MG63 (cell line): ENCODE measurements around the gene NMD3. TPM values are rescaled to one million over a fixed set of nuclear protein-coding genes. Genes with fewer than 3 reads are reported as not detected.
"Not testable (repeated sequence)": the region's sequence is repeated elsewhere in the genome, so short reads cannot be mapped to it uniquely, and the experiment has no call there.

Source experiments
- DNase-seq: peaks from one replicate; pipeline ENCODE4 v3.0.0-alpha.2; 2020
- H3K27me3 ChIP-seq: fragments of 250-450 bp; sonication (Bioruptor Pico); 2 replicates; pipeline ENCODE4 v1.5.1; 2020; ENCODE audit warnings: mild to moderate bottlenecking, moderate library complexity
- H3K36me3 ChIP-seq: fragments of 250-450 bp; sonication (Bioruptor Pico); 2 replicates; pipeline ENCODE4 v1.5.1; 2020; ENCODE audit warnings: mild to moderate bottlenecking, moderate library complexity
- H3K4me3 ChIP-seq: fragments of 250-450 bp; sonication (Bioruptor Pico); 2 replicates; pipeline ENCODE4 v1.5.1; 2020; ENCODE audit warnings: mild to moderate bottlenecking, moderate library complexity
- H3K9me3 ChIP-seq: fragments of 250-450 bp; sonication (Bioruptor Pico); 2 replicates; pipeline ENCODE4 v1.5.1; 2020; ENCODE audit warnings: mild to moderate bottlenecking, moderate library complexity
- total RNA-seq: library from RNA; depleted of rRNA; stranded (reverse); fragments of >200 nt; shearing (Covaris generic); gene quantifications from 2 replicates; pipeline ENCODE4 v1.2.3, GENCODE V29; 2014; ENCODE audit warnings: low replicate concordance; rRNA removed

The NMD3 gene
- total RNA-seq, result 52.0 and 72.4 TPM in 2 replicates

- Histone ChIP-seq H3K36me3 (peaks cover 31% of the 10 kb centered on the region), H3K4me3 (peak within 1 kb of the TSS; percentile 91), H3K27me3 (no peaks in the 10 kb centered on the region), H3K9me3 (no peaks in the 10 kb centered on the region)
- peak; percentile 96 for DNase-seq
These were observed at the start of gene NMD3 for GRCh38 chr3:161220850-161221753. Gene NMD3 (plus strand): TSS chr3:161221311. CDS start chr3:161222014, 703 bp downstream.

DNA sequence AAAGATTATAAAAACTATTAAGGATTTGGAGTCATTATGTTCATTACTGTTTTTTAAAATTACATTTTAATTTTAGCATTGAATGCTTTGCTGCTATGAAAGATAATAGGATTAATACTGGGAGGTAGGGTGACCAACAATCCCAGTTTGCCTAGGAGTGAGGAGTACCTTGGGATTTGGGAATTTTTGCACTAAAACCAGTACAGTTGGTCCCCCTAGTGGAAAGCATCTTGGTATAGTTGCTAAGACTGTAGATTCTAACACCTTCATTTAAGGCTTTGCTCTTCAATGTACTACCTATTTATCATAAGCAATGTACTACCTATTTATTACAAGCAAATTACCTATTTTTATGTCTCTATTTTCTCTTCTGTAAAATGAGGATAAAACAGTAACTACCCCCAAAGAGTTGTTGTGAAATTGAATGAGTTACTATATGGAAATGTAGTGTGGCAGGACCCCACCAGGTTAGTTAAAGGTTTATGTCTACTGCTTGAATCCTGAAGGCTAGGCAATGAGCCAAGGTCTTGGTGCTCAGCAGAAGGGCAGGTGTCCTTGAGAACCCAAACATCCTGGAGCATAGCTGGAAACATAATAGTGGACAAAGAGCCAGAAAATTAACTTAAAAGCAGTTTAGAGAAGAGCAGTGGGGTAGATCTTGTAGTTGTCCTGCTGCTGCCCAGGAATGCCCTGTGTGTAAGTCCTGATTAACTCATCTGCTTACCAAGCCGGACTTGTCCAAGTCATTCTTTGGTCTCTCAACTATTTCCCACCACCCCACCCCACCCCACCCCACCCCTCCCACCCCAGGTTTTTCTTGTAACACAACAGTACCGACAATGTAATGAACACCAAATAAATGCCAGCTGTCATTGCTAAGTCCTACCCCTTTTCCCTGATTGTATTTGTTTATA is 49.2 kb upstream of the NMD3 start:
- DNase-seq, result no peak

DNA sequence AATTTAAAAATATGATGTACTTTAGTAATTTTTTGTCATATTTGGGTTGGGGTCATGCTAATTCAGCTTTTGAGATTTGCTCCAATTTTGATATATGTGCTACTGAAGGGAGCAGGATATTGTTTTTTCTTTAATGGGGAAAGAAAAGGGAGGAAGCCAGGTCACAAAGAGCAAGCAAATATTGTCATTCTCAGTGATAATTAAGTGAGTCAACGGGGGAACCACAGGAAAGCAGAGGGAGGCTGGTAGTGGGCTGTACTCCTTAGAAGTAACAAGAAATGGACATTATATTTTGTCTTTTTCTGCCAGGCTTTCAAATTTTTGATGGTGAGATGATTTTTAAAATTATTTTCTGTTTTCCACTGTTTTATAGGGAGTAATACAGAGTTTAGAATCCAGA is 45.6 kb upstream of the NMD3 start:
- Histone ChIP-seq H3K36me3 (no peaks in the 10 kb centered on the region), H3K4me3 (no peak overlapping the region), H3K9me3 (no peaks in the 10 kb centered on the region), H3K27me3 (no peaks in the 10 kb centered on the region)
- DNase-seq, result no peak

More for the DNA sequence above, 49.2 kb upstream of the NMD3 start:
- no peak overlapping the region for H3K4me3 ChIP-seq
- no peaks in the 10 kb centered on the region for H3K27me3 ChIP-seq
- 0 out of 2 replicates have a peak, but pooled peaks cover 2% of the 10 kb centered on the region for H3K9me3 ChIP-seq
- no peaks in the 10 kb centered on the region for H3K36me3 ChIP-seq

DNA sequence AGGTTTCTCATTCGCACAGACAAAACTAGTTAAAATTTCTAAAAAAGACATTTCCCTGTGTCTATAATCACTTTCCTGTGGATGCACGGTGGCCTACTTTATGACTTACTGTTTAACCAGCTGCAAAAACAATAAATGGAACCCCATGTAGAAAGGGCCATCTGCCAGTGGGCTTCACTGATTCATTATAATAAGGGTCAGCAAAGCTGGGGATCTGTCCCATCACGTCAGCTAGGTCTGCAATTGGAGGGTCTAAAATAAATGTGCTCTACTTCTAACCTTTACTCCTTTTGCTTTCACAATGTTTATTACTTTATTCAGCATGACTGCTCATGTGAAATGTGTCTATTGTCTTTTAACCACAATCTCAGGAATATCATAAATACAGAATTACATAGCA is 43.1 kb upstream of the NMD3 start:
- DNase-seq, result peak; percentile 55
- H3K4me3 ChIP-seq, result no peak overlapping the region
- H3K27me3 ChIP-seq, result no peaks in the 10 kb centered on the region
- no peaks in the 10 kb centered on the region for H3K9me3 ChIP-seq
- no peaks in the 10 kb centered on the region for H3K36me3 ChIP-seq

GRCh38 chr3:161181371-161181770 is 39.7 kb upstream of the NMD3 start:
- not testable (repeated sequence) for H3K4me3 ChIP-seq, H3K27me3 ChIP-seq, H3K36me3 ChIP-seq, H3K9me3 ChIP-seq
- DNase-seq, result peak; percentile 53

DNA sequence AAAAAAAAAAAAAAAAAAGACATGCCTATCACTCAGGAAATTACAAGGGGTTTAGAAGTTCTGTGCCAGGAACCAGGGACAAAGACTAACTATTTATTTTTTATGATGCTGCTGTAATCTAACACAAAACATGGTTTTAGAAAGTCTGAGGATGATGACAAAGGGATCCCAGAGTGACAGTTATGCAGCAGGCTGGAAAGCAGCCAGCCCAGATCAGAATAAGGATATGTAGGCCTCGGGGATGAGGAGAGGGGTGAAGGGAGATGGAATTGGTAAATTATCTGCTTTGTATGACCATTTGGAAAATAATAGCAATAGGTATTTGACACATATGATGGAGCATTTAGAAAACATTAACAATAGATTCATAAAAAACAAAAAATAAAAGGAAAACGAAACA is 34.1 kb upstream of the NMD3 start:
- no peak for DNase-seq
- no peaks in the 10 kb centered on the region; the same call in 1 of the 2 replicates for H3K9me3 ChIP-seq
- H3K4me3 ChIP-seq, result no peak overlapping the region

DNA sequence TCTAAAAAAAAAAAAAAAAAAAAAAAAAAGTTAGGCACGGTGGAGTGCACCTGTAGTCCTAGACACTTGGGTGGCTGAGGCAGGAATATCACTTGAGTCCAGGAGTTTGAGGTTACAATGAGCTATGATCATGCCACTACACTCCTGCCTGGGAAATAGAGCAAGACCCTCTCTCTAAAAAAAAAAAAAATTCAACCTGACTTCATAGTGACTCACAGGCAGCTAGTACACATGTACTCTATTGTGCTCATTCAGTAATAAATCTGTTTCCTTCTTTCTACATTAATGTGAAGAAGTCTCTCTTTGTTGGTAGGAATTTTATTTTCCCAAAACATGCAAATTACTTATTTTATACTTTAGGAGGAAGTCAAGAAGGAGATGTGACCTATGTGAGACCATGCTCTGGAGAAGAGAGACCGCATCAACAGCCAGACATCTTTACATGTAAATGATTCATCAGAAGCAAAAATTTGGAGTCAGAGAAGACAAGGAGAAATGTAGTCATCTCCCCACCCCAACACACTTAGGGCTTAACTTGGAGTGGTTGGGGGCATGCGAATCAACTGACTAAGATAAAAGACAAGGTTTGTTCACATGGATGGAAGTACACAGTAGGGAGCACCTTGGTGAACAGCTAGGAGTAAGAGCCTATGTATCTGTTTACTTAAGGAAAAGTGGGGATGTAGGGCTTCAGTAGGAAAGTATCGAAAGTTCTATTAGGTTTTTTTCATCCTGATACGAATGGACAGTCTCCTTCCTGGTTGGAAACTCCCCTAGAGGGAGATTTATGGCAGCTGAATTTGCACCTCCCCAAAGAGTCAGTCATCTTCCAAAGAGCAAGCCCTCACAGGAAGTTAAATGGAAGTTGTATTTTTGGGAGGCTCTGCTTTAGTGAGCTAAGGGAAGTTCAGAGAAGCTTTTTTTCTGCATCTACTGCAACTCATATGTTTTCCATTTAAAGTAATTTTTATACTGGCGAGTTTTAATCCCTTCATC is 23.0 kb upstream of the NMD3 start:
- Histone ChIP-seq H3K36me3 (no peaks in the 10 kb centered on the region), H3K9me3 (no peaks in the 10 kb centered on the region), H3K27me3 (no peaks in the 10 kb centered on the region), H3K4me3 (no peak overlapping the region)
- no peak for DNase-seq

More for the DNA sequence above, 34.1 kb upstream of the NMD3 start:
- Histone ChIP-seq H3K36me3 (no peaks in the 10 kb centered on the region), H3K27me3 (no peaks in the 10 kb centered on the region)

GRCh38 chr3:161199926-161200325 is 21.2 kb upstream of the NMD3 start:
- H3K9me3 ChIP-seq, result no peaks in the 10 kb centered on the region
- H3K4me3 ChIP-seq, result no peak overlapping the region
- H3K27me3 ChIP-seq, result no peaks in the 10 kb centered on the region
- DNase-seq, result peak; percentile 33
- no peaks in the 10 kb centered on the region for H3K36me3 ChIP-seq

GRCh38 chr3:161203485-161204098 is 17.5 kb upstream of the NMD3 start:
- Histone ChIP-seq H3K4me3 (no peak overlapping the region), H3K27me3 (no peaks in the 10 kb centered on the region), H3K36me3 (no peaks in the 10 kb centered on the region), H3K9me3 (no peaks in the 10 kb centered on the region)
- DNase-seq, result no peak

GRCh38 chr3:161208931-161209330 is 12.2 kb upstream of the NMD3 start:
- no peaks in the 10 kb centered on the region for H3K9me3 ChIP-seq
- no peaks in the 10 kb centered on the region for H3K27me3 ChIP-seq
- peak; percentile 2 for DNase-seq
- no peaks in the 10 kb centered on the region for H3K36me3 ChIP-seq
- no peak overlapping the region for H3K4me3 ChIP-seq

DNA sequence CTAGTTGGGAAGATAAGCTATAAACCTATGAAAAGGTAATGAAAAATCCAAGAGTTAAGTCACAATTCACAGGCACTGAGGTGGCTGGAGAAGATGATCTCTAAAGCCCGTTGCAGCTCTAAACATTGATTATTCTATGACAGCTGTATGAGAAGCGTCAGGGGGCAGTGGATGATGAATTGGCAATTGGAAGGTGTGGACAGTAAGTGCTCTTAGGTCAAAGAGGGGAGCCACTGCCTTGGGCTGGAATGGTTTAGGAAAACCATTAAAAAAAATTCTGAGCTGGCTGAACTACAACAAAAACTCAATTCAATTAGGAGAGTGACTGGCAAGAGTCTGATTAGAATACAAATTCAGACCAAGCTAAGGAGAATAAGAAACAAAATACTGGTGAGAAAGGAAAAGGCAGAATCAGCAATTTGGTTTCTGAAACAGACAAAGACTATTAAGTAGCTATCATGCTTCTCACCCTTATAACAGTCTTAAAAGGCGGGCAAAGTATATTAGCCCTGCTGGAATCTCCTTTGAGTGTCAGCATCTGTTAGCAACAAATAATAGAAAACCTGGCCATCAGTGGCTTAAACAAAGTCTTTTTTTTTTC is 8.8 kb upstream of the NMD3 start:
- Histone ChIP-seq H3K4me3 (no peak overlapping the region), H3K36me3 (no peaks in the 10 kb centered on the region), H3K27me3 (no peaks in the 10 kb centered on the region), H3K9me3 (no peaks in the 10 kb centered on the region)
- no peak for DNase-seq

- no peaks in the 10 kb centered on the region for H3K9me3 ChIP-seq
- no peak for DNase-seq
- H3K27me3 ChIP-seq, result no peaks in the 10 kb centered on the region
- H3K4me3 ChIP-seq, result no peak overlapping the region
- no peaks in the 10 kb centered on the region for H3K36me3 ChIP-seq
These were observed 8.2 kb upstream of the NMD3 start for GRCh38 chr3:161212906-161213305.

DNA sequence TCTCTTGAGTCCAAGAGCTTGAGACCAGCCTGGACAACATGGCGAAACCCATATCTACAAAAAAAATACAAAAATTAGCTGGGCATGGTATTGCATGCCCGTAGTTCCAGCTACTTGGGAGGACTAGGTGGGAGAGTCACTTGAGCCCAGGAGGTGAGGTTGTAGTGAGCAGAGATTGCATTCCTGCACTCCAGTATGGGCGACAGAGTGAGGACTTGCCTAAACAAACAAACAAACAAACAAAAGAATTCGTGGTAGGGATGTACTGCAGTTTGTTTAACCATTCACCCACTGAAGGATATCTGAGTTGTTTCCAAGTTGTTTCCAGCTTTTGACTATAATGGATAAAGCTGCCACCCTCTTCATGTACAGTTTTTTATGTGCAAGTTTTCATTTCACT is 7.5 kb upstream of the NMD3 start:
- H3K4me3 ChIP-seq, result no peak overlapping the region
- no peaks in the 10 kb centered on the region for H3K9me3 ChIP-seq
- no peak for DNase-seq
- no peaks in the 10 kb centered on the region for H3K36me3 ChIP-seq
- H3K27me3 ChIP-seq, result no peaks in the 10 kb centered on the region

GRCh38 chr3:161215185-161215584 is 5.9 kb upstream of the NMD3 start:
- no peak for DNase-seq
- Histone ChIP-seq H3K36me3 (no peaks in the 10 kb centered on the region), H3K27me3 (no peaks in the 10 kb centered on the region), H3K4me3 (no peak overlapping the region), H3K9me3 (no peaks in the 10 kb centered on the region)

DNA sequence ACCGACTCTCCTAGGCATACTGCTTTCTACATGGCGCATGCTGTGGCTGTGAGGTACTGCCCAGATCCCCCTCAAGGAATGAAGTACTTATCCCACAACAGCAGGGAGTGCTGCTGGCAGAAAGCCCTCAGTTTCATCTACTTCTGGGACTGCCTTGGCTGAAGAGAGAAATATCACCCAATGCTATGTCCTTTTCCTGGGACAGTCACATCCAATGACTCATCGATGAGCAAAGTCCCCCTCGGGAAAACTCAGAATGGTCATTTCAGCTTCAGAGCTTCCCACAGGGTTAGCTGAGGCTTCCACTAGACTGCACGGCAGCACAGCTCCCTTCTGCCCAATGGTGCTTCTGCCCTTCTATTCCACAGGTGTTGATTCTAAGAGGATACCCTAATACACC is 3.6 kb upstream of the NMD3 start:
- DNase-seq, result peak; percentile 33
- no peaks in the 10 kb centered on the region for H3K27me3 ChIP-seq
- H3K4me3 ChIP-seq, result no peak overlapping the region
- no peaks in the 10 kb centered on the region for H3K9me3 ChIP-seq
- no peaks in the 10 kb centered on the region for H3K36me3 ChIP-seq
